ENCODE data around the gene C1orf53.

Gene C1orf53

GRCh38 chr1:197902131-197902453, 338 bp upstream of the C1orf53 start:
- TF ChIP-seq TAF1 (IDR thresholded peaks at IDR 0.05; ENCODE audit: low read depth) (no peak), REST (IDR thresholded peaks at IDR 0.05; ENCODE audit: low read depth) (no peak), NFIC (IDR thresholded peaks at IDR 0.05) (no peak), TCF12 (IDR thresholded peaks at IDR 0.05; ENCODE audit: low read depth) (no peak)

GRCh38 chr1:197903196-197903514, 725 bp downstream of the C1orf53 start:
- TF ChIP-seq YY1 (IDR thresholded peaks at IDR 0.05; ENCODE audit: low read depth) (no peak), MAX (IDR thresholded peaks at IDR 0.05) (no peak), EGR1 (IDR thresholded peaks at IDR 0.05) (no peak), NFIC (IDR thresholded peaks at IDR 0.05) (no peak), TCF12 (IDR thresholded peaks at IDR 0.05; ENCODE audit: low read depth) (no peak), RAD21 (IDR thresholded peaks at IDR 0.05; ENCODE audit: low read depth) (no peak), FOXM1 (IDR thresholded peaks at IDR 0.05; ENCODE audit: borderline replicate concordance, low read depth) (no peak), USF1 (IDR thresholded peaks at IDR 0.05) (no peak)

GRCh38 chr1:197904126-197904787, 1.8 kb downstream of the C1orf53 start:
- TF ChIP-seq TCF12 (IDR thresholded peaks at IDR 0.05; ENCODE audit: low read depth): no peak
- no peak for TF ChIP-seq MAX (IDR thresholded peaks at IDR 0.05)
- no peak for TF ChIP-seq TEAD4 (IDR thresholded peaks at IDR 0.05)
- no peak for TF ChIP-seq YY1 (IDR thresholded peaks at IDR 0.05; ENCODE audit: low read depth)
- TF ChIP-seq FOXM1 (IDR thresholded peaks at IDR 0.05; ENCODE audit: borderline replicate concordance, low read depth): no peak
- TF ChIP-seq CEBPB (IDR thresholded peaks at IDR 0.05): no peak
- TF ChIP-seq EGR1 (IDR thresholded peaks at IDR 0.05): no peak
- TF ChIP-seq USF1 (IDR thresholded peaks at IDR 0.05): no peak
- no peak for TF ChIP-seq RAD21 (IDR thresholded peaks at IDR 0.05; ENCODE audit: low read depth)
- TF ChIP-seq TAF1 (IDR thresholded peaks at IDR 0.05; ENCODE audit: low read depth): no peak
- TF ChIP-seq CREB1 (IDR thresholded peaks at IDR 0.05; ENCODE audit: low read depth): no peak
- TF ChIP-seq ZBTB7A (IDR thresholded peaks at IDR 0.05; ENCODE audit: low read depth): no peak
- no peak for TF ChIP-seq EP300 (IDR thresholded peaks at IDR 0.05; ENCODE audit: borderline replicate concordance)
- no peak for TF ChIP-seq NFIC (IDR thresholded peaks at IDR 0.05)
- TF ChIP-seq REST (IDR thresholded peaks at IDR 0.05; ENCODE audit: low read depth): no peak

- no peak for TF ChIP-seq ZBTB7A (IDR thresholded peaks at IDR 0.05; ENCODE audit: low read depth)
- no peak for TF ChIP-seq EGR1 (IDR thresholded peaks at IDR 0.05)
- TF ChIP-seq EP300 (IDR thresholded peaks at IDR 0.05; ENCODE audit: borderline replicate concordance): no peak
- no peak for TF ChIP-seq NFIC (IDR thresholded peaks at IDR 0.05)
- TF ChIP-seq TCF12 (IDR thresholded peaks at IDR 0.05; ENCODE audit: low read depth): no peak
- TF ChIP-seq TEAD4 (IDR thresholded peaks at IDR 0.05): no peak
- TF ChIP-seq YY1 (IDR thresholded peaks at IDR 0.05; ENCODE audit: low read depth): no peak
Observed at GRCh38 chr1:197905699-197906351, 3.4 kb downstream of the C1orf53 start.

- TF ChIP-seq CREB1 (IDR thresholded peaks at IDR 0.05; ENCODE audit: low read depth) (no peak), YY1 (IDR thresholded peaks at IDR 0.05; ENCODE audit: low read depth) (no peak), REST (IDR thresholded peaks at IDR 0.05; ENCODE audit: low read depth) (no peak)
Observed at GRCh38 chr1:197907846-197908616, 5.6 kb downstream of the C1orf53 start.
